Neutrophil (primary cell): Measurements from ENCODE around the gene TTC17.
"Not testable (repeated sequence)": the region's sequence is repeated elsewhere in the genome, so short reads cannot be mapped to it uniquely, and the experiment has no call there.

Experiments
- H3K27ac ChIP-seq: fragments of 200-600 bp; sonication (generic); 2 replicates; pipeline ENCODE4 v1.5.1; 2016; ENCODE audit warnings: mild to moderate bottlenecking, moderate library complexity
- H3K27me3 ChIP-seq: fragments of 200-600 bp; sonication (generic); 2 replicates; pipeline ENCODE4 v1.6.0; 2016; ENCODE audit warnings: mild to moderate bottlenecking
- H3K36me3 ChIP-seq: fragments of 200-600 bp; sonication (generic); 2 replicates; pipeline ENCODE4 v1.5.1; 2017
- H3K4me1 ChIP-seq, 2 experiments: fragments of 200-600 bp in 1 of 2; sonication (generic) in 1 of 2; 1 replicate in 1 of 2; 2 replicates in 1 of 2; pipeline versions ENCODE4 v1.5.1 to v1.6.1; 2013 to 2016; ENCODE audit warnings: low read depth in 1 of 2, low read length in 1 of 2, mild to moderate bottlenecking in 1 of 2, moderate library complexity in 1 of 2; ENCODE audit not compliant: control insufficient read depth in 1 of 2, insufficient read depth in 1 of 2
- H3K4me3 ChIP-seq, 2 experiments: fragments of 200-600 bp in 1 of 2; sonication (generic) in 1 of 2; 1 replicate in 1 of 2; 2 replicates in 1 of 2; pipeline ENCODE4 v1.5.1; 2013 to 2016; ENCODE audit warnings: low read depth in 1 of 2, low read length in 1 of 2, mild to moderate bottlenecking in 1 of 2, moderate library complexity in 1 of 2
- H3K9me3 ChIP-seq: fragments of 200-600 bp; sonication (generic); 2 replicates; pipeline ENCODE4 v1.5.1; 2016
- CTCF ChIP-seq: fragments of 200-600 bp; sonication (generic); IDR thresholded peaks from 2 replicates; pipeline ENCODE4 v1.5.1; 2016; ENCODE audit warnings: antibody characterized with exemption

TTC17 gene

GRCh38 chr11:43458486-43458885 lies 99.8 kb downstream of the TTC17 start:
- no peak overlapping the region for H3K4me3 ChIP-seq
- no peak for TF ChIP-seq CTCF
- peaks cover 50% of the 10 kb centered on the region for H3K36me3 ChIP-seq

GRCh38 chr11:43459246-43459645 lies 100.5 kb downstream of the TTC17 start:
- Histone ChIP-seq H3K27me3 (no peaks in the 10 kb centered on the region), H3K9me3 (no peaks in the 10 kb centered on the region), H3K36me3 (peaks cover 42% of the 10 kb centered on the region), H3K27ac (no peak overlapping the region), H3K4me1 (no peaks in the 10 kb centered on the region), H3K4me3 (no peak overlapping the region)
- TF ChIP-seq CTCF: no peak

More at GRCh38 chr11:43458486-43458885, 99.8 kb downstream of the TTC17 start:
- Histone ChIP-seq H3K9me3 (no peaks in the 10 kb centered on the region), H3K27me3 (no peaks in the 10 kb centered on the region), H3K4me1 (no peaks in the 10 kb centered on the region), H3K27ac (no peak overlapping the region)

GRCh38 chr11:43462359-43462758 lies 103.6 kb downstream of the TTC17 start:
- H3K27me3 ChIP-seq: no peaks in the 10 kb centered on the region
- TF ChIP-seq CTCF: no peak
- no peaks in the 10 kb centered on the region for H3K4me1 ChIP-seq
- H3K36me3 ChIP-seq: peaks cover 30% of the 10 kb centered on the region
- no peak overlapping the region for H3K4me3 ChIP-seq
- H3K27ac ChIP-seq: no peak overlapping the region
- no peaks in the 10 kb centered on the region for H3K9me3 ChIP-seq

- Histone ChIP-seq H3K36me3 (peaks cover 2% of the 10 kb centered on the region), H3K27ac (no peak overlapping the region), H3K4me1 (no peaks in the 10 kb centered on the region), H3K4me3 (no peak overlapping the region), H3K27me3 (no peaks in the 10 kb centered on the region), H3K9me3 (no peaks in the 10 kb centered on the region)
- TF ChIP-seq CTCF: no peak
Observed at GRCh38 chr11:43467958-43468357, 109.2 kb downstream of the TTC17 start.

- H3K4me3 ChIP-seq, H3K27ac ChIP-seq, H3K36me3 ChIP-seq, H3K27me3 ChIP-seq, H3K9me3 ChIP-seq, H3K4me1 ChIP-seq: not testable (repeated sequence)
Observed at GRCh38 chr11:43477491-43477890, 118.8 kb downstream of the TTC17 start.

- Histone ChIP-seq H3K36me3 (peaks cover 11% of the 10 kb centered on the region), H3K4me3 (no peak overlapping the region), H3K4me1 (no peaks in the 10 kb centered on the region), H3K27ac (no peak overlapping the region), H3K9me3 (no peaks in the 10 kb centered on the region), H3K27me3 (no peaks in the 10 kb centered on the region)
- no peak for TF ChIP-seq CTCF
Observed at GRCh38 chr11:43486141-43486540, 127.4 kb downstream of the TTC17 start.
